NCI-H524 (cell line): ENCODE results near the gene FBXL20.

Experiments used
- DNase-seq, 2 experiments: peaks; one replicate each; lab custom pipeline; 2025; lab: John Stamatoyannopoulos, UW

FBXL20 gene

GRCh38 chr17:39225959-39226683, 175.3 kb downstream of the FBXL20 start:
- peak; percentile 84 to 89 for DNase-seq

GRCh38 chr17:39225308-39225958, 176.0 kb downstream of the FBXL20 start, which contains the start of gene STAC2:
STAC2 (minus strand) TSS chr17:39225945; CDS start chr17:39225502, 443 bp downstream.
- no peak for DNase-seq

GRCh38 chr17:39224778-39225307, 176.6 kb downstream of the FBXL20 start:
- DNase-seq: peak in 1 of 2 experiments; percentile 21

GRCh38 chr17:39223907-39224777, 177.3 kb downstream of the FBXL20 start:
- DNase-seq: no peak

GRCh38 chr17:39222866-39223834, 178.3 kb downstream of the FBXL20 start:
- peak in 1 of 2 experiments; percentile 41 for DNase-seq

- no peak for DNase-seq
Observed at GRCh38 chr17:39222151-39222550, 179.3 kb downstream of the FBXL20 start.

- DNase-seq: no peak
Observed at GRCh38 chr17:39221572-39221971, 179.9 kb downstream of the FBXL20 start.

GRCh38 chr17:39219647-39220154, 181.7 kb downstream of the FBXL20 start:
- no peak for DNase-seq

GRCh38 chr17:39218906-39219305, 182.5 kb downstream of the FBXL20 start:
- no peak for DNase-seq

- DNase-seq: no peak
Observed at GRCh38 chr17:39217734-39218369, 183.6 kb downstream of the FBXL20 start.

GRCh38 chr17:39213852-39214251, 187.6 kb downstream of the FBXL20 start:
- no peak for DNase-seq

GRCh38 chr17:39212841-39213480, 188.5 kb downstream of the FBXL20 start:
- DNase-seq: no peak

GRCh38 chr17:39212195-39212810, 189.1 kb downstream of the FBXL20 start:
- DNase-seq: no peak

GRCh38 chr17:39210093-39210434, 191.4 kb downstream of the FBXL20 start:
- no peak for DNase-seq

GRCh38 chr17:39209317-39210092, 191.9 kb downstream of the FBXL20 start:
- peak in 1 of 2 experiments; percentile 27 for DNase-seq

- DNase-seq: peak; percentile 69 to 87
Observed at GRCh38 chr17:39208893-39209292, 192.5 kb downstream of the FBXL20 start.

GRCh38 chr17:39208136-39208535, 193.3 kb downstream of the FBXL20 start:
- no peak for DNase-seq

GRCh38 chr17:39205112-39205526, 196.3 kb downstream of the FBXL20 start:
- peak in 1 of 2 experiments; percentile 36 for DNase-seq

GRCh38 chr17:39204245-39204644, 197.2 kb downstream of the FBXL20 start:
- DNase-seq: no peak
